IMR-90 (cell line): ENCODE measurements around the gene TEX261. TPM values are rescaled to one million over a fixed set of nuclear protein-coding genes. Genes with fewer than 3 reads are reported as not detected.

Source experiments
- ATAC-seq: fragments of 200-7000 bp; cut with Tn5 transposase; 2 replicates; pipeline ENCODE4 v1.9.1; 2020; ENCODE audit warnings: low read depth, mild to moderate bottlenecking, moderate library complexity
- BruUV-seq: library from RNA; stranded (reverse); fragments of 400-500 nt; replicated peaks from 2 replicates; lab custom pipeline; 2021; lab: Mats Ljungman, UMichigan
- CTCF ChIA-PET: fragments of 300-600 bp; formaldehyde crosslinking; extraction: SDS; loops from one replicate; lab custom pipeline; 2021; ENCODE audit warnings: antibody characterized with exemption; lab: Yijun Ruan, JAX
- POLR2A ChIA-PET: fragments of 300-600 bp; sonication (Branson Sonifier 250); formaldehyde crosslinking; loops from one replicate; lab custom pipeline; 2022; ENCODE audit warnings: antibody characterized with exemption; ENCODE audit not compliant: unreplicated experiment; lab: Charles Lee
- DNase-seq: peaks from one replicate; pipeline ENCODE4 v3.0.0; 2013
- H2AFZ ChIP-seq: replicated peaks from 2 replicates; pipeline ENCODE3; 2013; ENCODE audit warnings: low read length, mild to moderate bottlenecking; ENCODE audit not compliant: poor library complexity
- H2AK5ac ChIP-seq: 2 replicates; pipeline ENCODE4 v1.6.1; 2013; ENCODE audit warnings: low read depth, low read length, inconsistent platforms
- H2AK9ac ChIP-seq: replicated peaks from 2 replicates; pipeline ENCODE3; 2013; ENCODE audit warnings: mild to moderate bottlenecking, low read depth, low read length, moderate library complexity; ENCODE audit not compliant: poor library complexity
- H2BK120ac ChIP-seq: 2 replicates; pipeline ENCODE4 v1.6.1; 2013; ENCODE audit warnings: low read depth, low read length, inconsistent platforms
- H2BK15ac ChIP-seq: 3 replicates; pipeline ENCODE4 v1.6.1; 2013; ENCODE audit warnings: low read depth, low read length, inconsistent platforms
- H2BK20ac ChIP-seq: 2 replicates; pipeline ENCODE4 v1.6.1; 2013; ENCODE audit warnings: low read depth, mild to moderate bottlenecking, inconsistent platforms, low read length, moderate library complexity
- H2BK5ac ChIP-seq: 2 replicates; pipeline ENCODE4 v1.6.1; 2013; ENCODE audit warnings: mild to moderate bottlenecking, low read depth, low read length, inconsistent platforms; ENCODE audit not compliant: poor library complexity, severe bottlenecking
- H3K14ac ChIP-seq: replicated peaks from 2 replicates; pipeline ENCODE4 v1.6.1; 2013; ENCODE audit warnings: low read depth, low read length, inconsistent platforms
- H3K18ac ChIP-seq: 2 replicates; pipeline ENCODE4 v1.6.1; 2013; ENCODE audit warnings: low read depth, low read length, control low read depth
- H3K23ac ChIP-seq: 2 replicates; pipeline ENCODE4 v1.6.1; 2013; ENCODE audit warnings: low read depth, low read length, inconsistent platforms
- H3K27ac ChIP-seq: 2 replicates; pipeline ENCODE4 v1.5.1; 2013; ENCODE audit warnings: mild to moderate bottlenecking, control low read depth, low read length; ENCODE audit not compliant: insufficient read depth
- H3K27me3 ChIP-seq: 2 replicates; pipeline ENCODE4 v1.6.1; 2013; ENCODE audit warnings: low read length; ENCODE audit not compliant: control insufficient read depth, insufficient read depth
- H3K36me3 ChIP-seq: 2 replicates; pipeline ENCODE4 v1.6.1; 2013; ENCODE audit warnings: low read length, mixed read lengths; ENCODE audit not compliant: control insufficient read depth, insufficient read depth
- H3K4ac ChIP-seq: 2 replicates; pipeline ENCODE4 v1.6.1; 2013; ENCODE audit warnings: low read depth, low read length, inconsistent platforms
- H3K4me1 ChIP-seq: 2 replicates; pipeline ENCODE4 v1.6.1; 2013; ENCODE audit warnings: low read length, mixed read lengths; ENCODE audit not compliant: control insufficient read depth, insufficient read depth
- H3K4me2 ChIP-seq: 2 replicates; pipeline ENCODE4 v1.6.1; 2013; ENCODE audit warnings: low read depth, mild to moderate bottlenecking, control low read depth, low read length, moderate library complexity
- H3K4me3 ChIP-seq: 2 replicates; pipeline ENCODE4 v1.5.1; 2013; ENCODE audit warnings: low read depth, mild to moderate bottlenecking, control low read depth, low read length, moderate library complexity; ENCODE audit not compliant: insufficient read depth
- H3K56ac ChIP-seq: 2 replicates; pipeline ENCODE4 v1.6.1; 2013; ENCODE audit warnings: low read length, inconsistent platforms; ENCODE audit not compliant: insufficient read depth; ENCODE audit errors: extremely low read depth
- H3K79me1 ChIP-seq, 2 experiments: 2 replicates each; pipeline ENCODE4 v1.6.1; 2013; ENCODE audit warnings: low read length in 2 of 2, inconsistent platforms in 1 of 2, low read depth in 1 of 2
- H3K9ac ChIP-seq: 2 replicates; pipeline ENCODE4 v1.6.1; 2013; ENCODE audit warnings: low read depth, low read length, control low read depth
- H3K9me1 ChIP-seq: 2 replicates; pipeline ENCODE4 v1.6.1; 2013; ENCODE audit warnings: low read length, inconsistent platforms; ENCODE audit not compliant: insufficient read depth
- H3K9me3 ChIP-seq: 2 replicates; pipeline ENCODE4 v1.6.1; 2013; ENCODE audit warnings: low read length; ENCODE audit not compliant: control insufficient read depth, insufficient read depth
- H4K20me1 ChIP-seq: 2 replicates; pipeline ENCODE4 v1.6.1; 2013; ENCODE audit warnings: low read length, inconsistent platforms; ENCODE audit not compliant: insufficient read depth
- H4K5ac ChIP-seq: 2 replicates; pipeline ENCODE4 v1.6.1; 2013; ENCODE audit warnings: mild to moderate bottlenecking, low read depth, low read length, control low read depth
- H4K8ac ChIP-seq, 2 experiments: 2 replicates each; pipeline ENCODE4 v1.6.1; 2013; ENCODE audit warnings: low read depth in 2 of 2, low read length in 2 of 2, control low read depth in 1 of 2, inconsistent platforms in 1 of 2
- H4K91ac ChIP-seq: 2 replicates; pipeline ENCODE4 v1.6.1; 2013; ENCODE audit warnings: low read depth, low read length, inconsistent platforms; ENCODE audit not compliant: insufficient read depth
- USF2 ChIP-seq: fragments of 150-350 bp; IDR thresholded peaks from 2 replicates; pipeline ENCODE4 v1.6.1; 2017; ENCODE audit warnings: mild to moderate bottlenecking, antibody characterized with exemption, low read length, low read depth
- WGBS, 2 experiments: methylation state at CpG; one replicate each; pipeline versions ENCODE4 v1.1.5 to v1.1.7; 2013; ENCODE audit warnings: missing lambda C conversion rate in 2 of 2; ENCODE audit not compliant: insufficient read length in 1 of 2; ENCODE audit errors: extremely low coverage in 2 of 2; 5-methylcytosine and 5-hydroxymethylcytosine counted together
- dilution Hi-C: fragments of 300-500 bp; cut with HindIII; formaldehyde crosslinking; loops from one replicate; pipeline ENCODE4 v1.14.3; 2018; ENCODE audit warnings: low sequenced_read_pairs; ENCODE audit not compliant: unreplicated experiment
- in situ Hi-C: fragments of 300-500 bp; cut with MboI; formaldehyde crosslinking; loops from 3 replicates; pipeline ENCODE4 v1.14.3; 2019; ENCODE audit warnings: low sequenced_read_pairs, inconsistent platforms, mixed read lengths
- intact Hi-C: fragments of 100-400 bp; cut with micrococcal nuclease; formaldehyde crosslinking; loops from 2 replicates; pipeline ENCODE4 v1.10.0; 2022
- polyA plus RNA-seq, 3 experiments: library from polyadenylated mRNA; depleted of rRNA; stranded (reverse); fragments of >200 nt; gene quantifications; 2 replicates each; pipeline ENCODE4 v1.2.3, GENCODE V29; 2012; ENCODE audit warnings: low replicate concordance in 1 of 3
- total RNA-seq: library from RNA; depleted of rRNA; stranded (reverse); fragments of >200 nt; gene quantifications from 2 replicates; pipeline ENCODE4 v1.2.3, GENCODE V29; 2012

Gene TEX261
- total and polyA plus RNA-seq, 2 of the 4 experiments (the other 2 are of a cell fraction): 26.3 to 69.8 TPM

GRCh38 chr2:71003966-71004755 lies 9.5 kb upstream of the TEX261 start:
- no peak overlapping the region for H2AFZ ChIP-seq
- H3K9me1 ChIP-seq: no peaks in the 10 kb centered on the region; the same call in 1 of the 2 replicates
- no peaks in the 10 kb centered on the region for H4K20me1 ChIP-seq
- H3K14ac ChIP-seq: no peak overlapping the region
- no peaks in the 10 kb centered on the region for H3K79me1 ChIP-seq
- H3K9ac ChIP-seq: no peak overlapping the region
- no peak for TF ChIP-seq USF2
- no peak overlapping the region for H2AK9ac ChIP-seq
- WGBS, 2 experiments: 20% methylated on average over 1 of the region's 11 CpGs; no CpG with 5 or more reads in 1 of the 2 experiments
- no peak overlapping the region for H3K4me3 ChIP-seq
- peaks cover 2% of the 10 kb centered on the region; the same call in 1 of the 2 replicates for H3K4me1 ChIP-seq
- dilution Hi-C loops (no loop called here), intact Hi-C loops (loop anchor here (2.0 to 10.0 kb wide), 2 partner anchors 65 to 121 kb away; partner anchors contain the start of gene NAGK), in situ Hi-C loops (no loop called here)
- peaks cover 8% of the 10 kb centered on the region; the same call in 1 of the 2 replicates for H3K27me3 ChIP-seq
- no peak overlapping the region for H3K4ac ChIP-seq
- no peak overlapping the region for H3K56ac ChIP-seq
- DNase-seq: no peak
- H3K23ac ChIP-seq: no peak overlapping the region
- no peak overlapping the region for H4K8ac ChIP-seq
- ATAC-seq: no peak
- H3K4me2 ChIP-seq: no peak overlapping the region
- no peak overlapping the region for H3K18ac ChIP-seq
- no peaks in the 10 kb centered on the region for H3K9me3 ChIP-seq
- no peak overlapping the region for H3K27ac ChIP-seq
- H2BK120ac ChIP-seq: no peak overlapping the region
- no TSS peak for BruUV-seq
- POLR2A ChIA-PET: no interaction called here
- H2BK5ac ChIP-seq: no peak overlapping the region
- no peak overlapping the region for H2BK15ac ChIP-seq
- no peaks in the 10 kb centered on the region for H3K36me3 ChIP-seq
- H4K5ac ChIP-seq: no peak overlapping the region
- H2AK5ac ChIP-seq: no peak overlapping the region
- no peak overlapping the region for H2BK20ac ChIP-seq
- CTCF ChIA-PET: no interaction called here
- H4K91ac ChIP-seq: no peak overlapping the region
